Calu3 (cell line): ENCODE measurements around the gene POLR2A. TPM values are rescaled to one million over a fixed set of nuclear protein-coding genes. Genes with fewer than 3 reads are reported as not detected.

ENCODE experiments used
- BruUV-seq: library from RNA; stranded (reverse); fragments of 400-500 nt; replicated peaks from 2 replicates; lab custom pipeline; 2021; lab: Mats Ljungman, UMichigan
- CTCF ChIA-PET: fragments of 300-600 bp; sonication (Branson Sonifier 250); formaldehyde crosslinking; loops from one replicate; lab custom pipeline; 2022; ENCODE audit warnings: antibody characterized with exemption; lab: Charles Lee
- DNase-seq: peaks from one replicate; pipeline ENCODE4 v3.0.0; 2022
- H3K27ac Mint-ChIP-seq: one replicate; pipeline ENCODE4 v1.8.0; 2022; ENCODE audit warnings: mixed read lengths; ENCODE audit not compliant: unreplicated experiment
- H3K27me3 Mint-ChIP-seq: one replicate; pipeline ENCODE4 v1.8.0; 2022; ENCODE audit warnings: mixed read lengths; ENCODE audit not compliant: unreplicated experiment
- H3K36me3 Mint-ChIP-seq: one replicate; pipeline ENCODE4 v1.8.0; 2022; ENCODE audit warnings: mild to moderate bottlenecking, moderate library complexity, mixed read lengths; ENCODE audit not compliant: insufficient read depth, unreplicated experiment
- H3K4me1 Mint-ChIP-seq: one replicate; pipeline ENCODE4 v1.8.0; 2022; ENCODE audit warnings: mild to moderate bottlenecking, low read depth, mixed read lengths; ENCODE audit not compliant: unreplicated experiment
- H3K4me3 Mint-ChIP-seq: one replicate; pipeline ENCODE4 v1.8.0; 2022; ENCODE audit warnings: mild to moderate bottlenecking, low read depth, moderate library complexity, mixed read lengths; ENCODE audit not compliant: unreplicated experiment
- H3K9me3 Mint-ChIP-seq: one replicate; pipeline ENCODE4 v1.8.0; 2022; ENCODE audit warnings: low read depth, mixed read lengths; ENCODE audit not compliant: unreplicated experiment
- intact Hi-C: fragments of 100-400 bp; cut with micrococcal nuclease; formaldehyde crosslinking; loops from one replicate; pipeline ENCODE4 v1.10.0; 2022; ENCODE audit not compliant: unreplicated experiment
- total RNA-seq: library from RNA; stranded (reverse); gene quantifications from 2 replicates; pipeline ENCODE4 v1.2.3, GENCODE V29; 2022
- TF ChIP-seq, protein P1 (sequence below): fragments of 200-600 bp; IDR thresholded peaks from one replicate; pipeline ENCODE4 v1.8.0; 2022; ENCODE audit warnings: antibody characterized with exemption; ENCODE audit not compliant: unreplicated experiment

Gene POLR2A
- total RNA-seq, 1 experiment from 2014 or later, result 89.0 TPM

DNA sequence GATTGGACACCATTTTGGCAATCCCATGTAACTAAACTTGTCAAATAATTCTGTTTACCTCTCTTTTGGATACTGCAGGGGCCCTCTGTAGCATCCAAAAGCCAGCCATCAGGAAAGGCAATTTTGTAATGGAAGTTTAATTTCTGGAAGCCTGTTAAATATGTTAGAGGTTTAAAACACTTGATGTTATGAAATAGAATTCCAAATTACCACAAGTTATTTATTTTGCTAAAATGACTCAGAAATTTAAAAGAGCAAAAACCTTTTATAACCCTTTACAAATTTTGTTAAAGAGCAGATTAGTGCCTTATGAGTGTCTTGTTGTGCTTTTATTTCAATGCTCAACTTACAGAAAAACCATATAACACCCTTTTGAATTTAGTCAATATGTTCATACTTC, 44.7 kb downstream of the POLR2A start:
- no TSS peak for BruUV-seq
- Mint-ChIP-seq H3K4me1 (no peaks in the 10 kb centered on the region), H3K4me3 (no peak overlapping the region), H3K9me3 (no peaks in the 10 kb centered on the region), H3K27me3 (no peaks in the 10 kb centered on the region), H3K36me3 (no peaks in the 10 kb centered on the region), H3K27ac (no peak overlapping the region)
- TF ChIP-seq, protein P1, sequence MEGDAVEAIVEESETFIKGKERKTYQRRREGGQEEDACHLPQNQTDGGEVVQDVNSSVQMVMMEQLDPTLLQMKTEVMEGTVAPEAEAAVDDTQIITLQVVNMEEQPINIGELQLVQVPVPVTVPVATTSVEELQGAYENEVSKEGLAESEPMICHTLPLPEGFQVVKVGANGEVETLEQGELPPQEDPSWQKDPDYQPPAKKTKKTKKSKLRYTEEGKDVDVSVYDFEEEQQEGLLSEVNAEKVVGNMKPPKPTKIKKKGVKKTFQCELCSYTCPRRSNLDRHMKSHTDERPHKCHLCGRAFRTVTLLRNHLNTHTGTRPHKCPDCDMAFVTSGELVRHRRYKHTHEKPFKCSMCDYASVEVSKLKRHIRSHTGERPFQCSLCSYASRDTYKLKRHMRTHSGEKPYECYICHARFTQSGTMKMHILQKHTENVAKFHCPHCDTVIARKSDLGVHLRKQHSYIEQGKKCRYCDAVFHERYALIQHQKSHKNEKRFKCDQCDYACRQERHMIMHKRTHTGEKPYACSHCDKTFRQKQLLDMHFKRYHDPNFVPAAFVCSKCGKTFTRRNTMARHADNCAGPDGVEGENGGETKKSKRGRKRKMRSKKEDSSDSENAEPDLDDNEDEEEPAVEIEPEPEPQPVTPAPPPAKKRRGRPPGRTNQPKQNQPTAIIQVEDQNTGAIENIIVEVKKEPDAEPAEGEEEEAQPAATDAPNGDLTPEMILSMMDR, result no peak
- CTCF ChIA-PET, result no interaction called here
- DNase-seq, result no peak
- intact Hi-C loops, result no loop called here

DNA sequence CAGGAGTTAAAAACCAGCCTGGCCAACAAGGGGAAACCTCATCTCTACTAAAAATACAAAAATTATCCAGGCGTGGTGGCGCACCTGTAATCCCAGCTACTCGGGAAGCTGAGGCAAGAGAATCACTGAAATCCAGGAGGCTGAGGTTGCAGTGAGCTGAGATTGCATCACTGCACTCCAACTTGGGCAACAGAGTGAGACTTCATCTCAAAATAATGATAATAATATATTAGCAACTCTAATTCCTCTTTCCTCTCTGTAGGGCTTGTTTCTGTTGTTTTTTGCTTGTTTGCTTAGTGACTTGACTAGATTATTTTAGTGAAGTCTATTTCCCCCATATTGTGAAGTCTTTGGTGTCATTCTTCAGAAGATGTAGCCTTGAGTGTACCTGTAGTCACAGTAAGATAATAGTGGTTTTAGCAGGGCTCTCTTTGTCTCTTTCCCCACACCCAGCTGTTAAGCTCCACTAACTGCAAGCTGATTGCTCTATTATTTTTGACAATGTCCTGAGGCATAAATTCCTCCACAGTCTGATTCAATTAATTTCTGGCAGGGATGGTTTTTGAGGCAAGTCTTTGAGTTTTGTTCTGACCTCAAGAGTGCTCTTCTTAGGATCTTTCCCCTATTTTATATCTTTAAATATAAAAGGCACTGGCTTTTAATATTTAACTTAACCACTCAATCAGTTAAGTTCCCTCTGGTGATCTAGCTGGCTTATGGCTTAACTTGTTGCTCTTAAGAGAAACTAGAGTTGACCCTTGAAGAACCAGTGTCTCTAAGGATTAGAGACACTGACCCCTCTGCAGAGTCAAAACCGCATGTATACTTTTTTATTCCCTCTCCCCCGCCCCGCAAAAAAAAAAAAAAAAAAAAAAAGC, 46.1 kb downstream of the POLR2A start:
- Mint-ChIP-seq H3K9me3 (no peaks in the 10 kb centered on the region), H3K36me3 (no peaks in the 10 kb centered on the region), H3K4me3 (no peak overlapping the region), H3K27me3 (no peaks in the 10 kb centered on the region), H3K27ac (no peak overlapping the region), H3K4me1 (no peaks in the 10 kb centered on the region)
- TF ChIP-seq, protein P1, result no peak
- DNase-seq, result no peak
- CTCF ChIA-PET, result interaction anchor here (0.7 to 0.8 kb wide), 2 partner anchors 102 to 135 kb away, joined by 3 to 6 read pairs; no protein-coding TSS in a partner anchor
- BruUV-seq, result no TSS peak
- intact Hi-C loops, result no loop called here

DNA sequence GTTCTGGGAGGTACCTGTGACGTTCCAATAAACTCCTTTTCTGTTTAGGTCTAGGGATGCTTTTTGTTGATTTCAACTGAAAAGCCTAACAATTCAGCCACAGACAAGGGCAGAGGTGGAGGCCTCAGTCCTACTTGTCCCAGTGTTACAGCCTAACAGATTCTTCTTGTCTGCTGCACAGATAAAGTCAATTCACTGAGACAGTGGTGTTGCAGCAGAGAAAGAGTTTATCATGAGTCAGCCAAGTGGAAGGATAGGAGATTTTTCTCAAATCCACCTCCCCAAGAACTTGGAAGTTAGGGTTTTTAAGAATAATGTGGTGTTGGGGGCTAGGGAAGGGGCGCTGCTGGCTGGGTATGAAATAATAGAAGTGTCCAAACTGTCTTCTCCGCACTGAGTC, 53.9 kb downstream of the POLR2A start:
- CTCF ChIA-PET, result interaction anchor here (0.6 kb wide), 1 partner anchor 24 kb away, joined by 3 read pairs; no protein-coding TSS in a partner anchor
- peaks cover 3% of the 10 kb centered on the region for H3K9me3 Mint-ChIP-seq
- TF ChIP-seq, protein P1, result no peak
- peaks cover 4% of the 10 kb centered on the region for H3K27me3 Mint-ChIP-seq
- intact Hi-C loops, result no loop called here
- no peak for DNase-seq
- no peak overlapping the region for H3K4me3 Mint-ChIP-seq
- no TSS peak for BruUV-seq
- H3K27ac Mint-ChIP-seq, result no peak overlapping the region
- H3K4me1 Mint-ChIP-seq, result no peaks in the 10 kb centered on the region
- H3K36me3 Mint-ChIP-seq, result no peaks in the 10 kb centered on the region

DNA sequence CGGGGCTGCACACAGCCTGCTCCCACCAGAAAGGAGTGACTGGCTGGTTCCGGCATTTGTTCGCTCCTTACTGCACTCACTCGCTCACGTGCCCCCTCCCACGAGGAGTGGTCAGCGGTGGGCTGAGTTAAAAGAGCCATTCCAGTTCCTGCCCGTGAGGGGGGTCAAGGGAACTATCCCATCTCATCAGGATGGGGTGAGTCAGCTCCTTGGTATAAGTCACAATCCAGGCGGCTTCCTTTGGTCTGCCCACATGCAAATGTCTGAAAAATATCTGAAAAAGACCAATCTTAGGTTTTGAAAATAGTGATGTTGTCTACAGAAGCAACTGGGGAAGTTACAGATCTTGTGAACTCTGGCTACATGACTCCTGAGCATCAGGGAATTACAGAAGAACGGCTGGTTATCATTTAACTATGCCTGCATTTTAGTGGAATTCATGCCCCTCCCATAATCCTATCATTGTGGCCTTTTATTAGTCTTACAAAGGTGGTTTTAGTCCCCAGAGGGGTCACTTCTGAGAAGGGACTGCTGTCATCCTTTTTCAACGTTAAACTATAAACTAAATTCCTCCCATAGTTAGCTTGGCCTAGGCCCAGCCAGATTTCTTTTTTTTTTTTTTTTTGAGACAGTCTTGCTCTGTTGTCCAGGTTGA, 54.9 kb downstream of the POLR2A start:
- TF ChIP-seq, protein P1, result no peak
- Mint-ChIP-seq H3K27me3 (peaks cover 7% of the 10 kb centered on the region), H3K36me3 (no peaks in the 10 kb centered on the region), H3K4me1 (no peaks in the 10 kb centered on the region), H3K27ac (no peak overlapping the region), H3K9me3 (peaks cover 3% of the 10 kb centered on the region), H3K4me3 (no peak overlapping the region)
- CTCF ChIA-PET, result no interaction called here
- intact Hi-C loops, result no loop called here
- no peak for DNase-seq
- no TSS peak for BruUV-seq
